AG09319 (cell line): Measurements from ENCODE around the gene CDC42EP3.

Experiments
- DNase-seq: peaks from one replicate; pipeline ENCODE4 v3.0.0-alpha.2; 2010; ENCODE audit warnings: low read depth; ENCODE audit errors: extremely low read depth
- CTCF ChIP-seq: IDR thresholded peaks from 2 replicates; pipeline ENCODE4 v1.5.1; 2011; ENCODE audit warnings: low read depth, mild to moderate bottlenecking, inconsistent platforms, low read length, moderate library complexity

Gene CDC42EP3

GRCh38 chr2:37635504-37636380 lies 35.7 kb downstream of the CDC42EP3 start:
- TF ChIP-seq CTCF: no peak
- DNase-seq: no peak

- no peak for TF ChIP-seq CTCF
- DNase-seq: no peak
Observed at GRCh38 chr2:37634914-37635503, 36.4 kb downstream of the CDC42EP3 start.

GRCh38 chr2:37633845-37634244 lies 37.6 kb downstream of the CDC42EP3 start:
- TF ChIP-seq CTCF: no peak
- no peak for DNase-seq

- DNase-seq: no peak
- no peak for TF ChIP-seq CTCF
Observed at GRCh38 chr2:37633234-37633633, 38.2 kb downstream of the CDC42EP3 start.

- DNase-seq: no peak
- TF ChIP-seq CTCF: no peak
Observed at GRCh38 chr2:37632310-37632709, 39.1 kb downstream of the CDC42EP3 start.

- no peak for TF ChIP-seq CTCF
- DNase-seq: no peak
Observed at GRCh38 chr2:37631698-37632097, 39.7 kb downstream of the CDC42EP3 start.

- no peak for DNase-seq
- TF ChIP-seq CTCF: no peak
Observed at GRCh38 chr2:37631292-37631691, 40.1 kb downstream of the CDC42EP3 start.
